ENCODE measurements around the gene SNAPC2.

GRCh38 chr19:7968796-7969554 is 48.8 kb downstream of the SNAPC2 start:
- TF ChIP-seq EZH2 (optimal IDR thresholded peaks at IDR 0.05; ENCODE audit: low read depth, low read length) = no peak
- no peak for TF ChIP-seq CTCF (IDR thresholded peaks at IDR 0.05; ENCODE audit: low read length)
- no peak for TF ChIP-seq EZH2phosphoT487 (IDR thresholded peaks at IDR 0.05; ENCODE audit: low read length)
